B cell (primary cell): Measurements from ENCODE around the gene NEK6. TPM values are rescaled to one million over a fixed set of nuclear protein-coding genes. Genes with fewer than 3 reads are reported as not detected.
A peak's percentile ranks its signal among the peaks of the same experiment; 100 is the strongest.

ENCODE experiments used
- ATAC-seq: fragments of 200-7000 bp; cut with Tn5 transposase; one replicate; pipeline ENCODE4 v1.10.0; 2021; ENCODE audit warnings: low read depth, mild to moderate bottlenecking, moderate number of reproducible peaks, moderate library complexity
- CTCF ChIA-PET: fragments of 350-600 bp; sonication (Branson Sonifier 250); formaldehyde crosslinking; loops from one replicate; lab custom pipeline; 2021; ENCODE audit warnings: antibody characterized with exemption, inconsistent platforms; lab: Charles Lee
- POLR2A ChIA-PET: fragments of 350-600 bp; sonication (Branson Sonifier 250); formaldehyde crosslinking; loops from one replicate; lab custom pipeline; 2021; ENCODE audit warnings: antibody characterized with exemption; lab: Charles Lee
- DNase-seq: peaks from one replicate; pipeline ENCODE4 v3.0.0; 2013
- H2AFZ ChIP-seq: 2 replicates; pipeline ENCODE4 v1.6.1; 2012; ENCODE audit warnings: mild to moderate bottlenecking, low read depth, low read length; ENCODE audit not compliant: insufficient read depth, poor library complexity, severe bottlenecking
- H3K27ac ChIP-seq, 2 donors: 1 replicate in 1 of 2; 2 replicates in 1 of 2; pipeline ENCODE4 v1.5.1; 2012 to 2013; ENCODE audit warnings: low read length in 2 of 2, mild to moderate bottlenecking in 2 of 2, moderate library complexity in 1 of 2
- H3K27me3 ChIP-seq, 4 experiments: fragments of 200-600 bp in 1 of 4; sonication (generic) in 1 of 4; replicated peaks in 1 of 4; 1 replicate in 2 of 4; 2 replicates in 2 of 4; pipeline versions ENCODE4 v1.6.1 to v1.7.0; 2013 to 2016; ENCODE audit warnings: low read length in 3 of 4, mild to moderate bottlenecking in 2 of 4, mixed read lengths in 1 of 4, moderate library complexity in 1 of 4; ENCODE audit not compliant: insufficient read depth in 4 of 4, control insufficient read depth in 3 of 4; ENCODE audit errors: control extremely low read depth in 1 of 4
- H3K36me3 ChIP-seq, 2 experiments: replicated peaks in 1 of 2; 1 replicate in 1 of 2; 2 replicates in 1 of 2; pipeline versions ENCODE4 v1.6.1 to v1.7.1; 2013; ENCODE audit warnings: low read length in 1 of 2; ENCODE audit not compliant: insufficient read depth in 2 of 2, control insufficient read depth in 1 of 2; ENCODE audit errors: control extremely low read depth in 1 of 2, extremely low read depth in 1 of 2
- H3K4me1 ChIP-seq, 2 donors: fragments of 200-600 bp in 1 of 2; sonication (generic) in 1 of 2; 1 replicate in 1 of 2; 2 replicates in 1 of 2; pipeline versions ENCODE4 v1.5.1 to v1.6.1; 2013 to 2017; ENCODE audit warnings: low read length in 2 of 2; ENCODE audit not compliant: control insufficient read depth in 2 of 2, insufficient read depth in 2 of 2
- H3K4me2 ChIP-seq: replicated peaks from 2 replicates; pipeline ENCODE3; 2012; ENCODE audit warnings: mild to moderate bottlenecking, low read depth, low read length; ENCODE audit not compliant: poor library complexity, severe bottlenecking
- H3K4me3 ChIP-seq, 5 experiments: fragments of 200-600 bp in 1 of 5; sonication (generic) in 1 of 5; 1 replicate in 3 of 5; 2 replicates in 2 of 5; pipeline versions ENCODE4 v1.5.1 to v1.7.0; 2011 to 2016; ENCODE audit warnings: low read length in 4 of 5, mild to moderate bottlenecking in 4 of 5, low read depth in 2 of 5, control low read depth in 1 of 5, moderate library complexity in 1 of 5; ENCODE audit not compliant: insufficient read depth in 1 of 5; ENCODE audit errors: control extremely low read depth in 1 of 5, extremely low read depth in 1 of 5
- H3K79me2 ChIP-seq: fragments of 200-600 bp; sonication (generic); one replicate; pipeline ENCODE4 v1.6.0; 2016; ENCODE audit warnings: low read length; ENCODE audit not compliant: control insufficient read depth, insufficient read depth
- H3K9ac ChIP-seq: fragments of 200-600 bp; sonication (generic); 2 replicates; pipeline ENCODE4 v1.6.1; 2017; ENCODE audit warnings: mild to moderate bottlenecking, low read length, moderate library complexity
- H3K9me3 ChIP-seq, 3 donors: one replicate each; pipeline versions ENCODE4 v1.6.1 to v1.7.1; 2013; ENCODE audit warnings: low read length in 2 of 3; ENCODE audit not compliant: control insufficient read depth in 2 of 3, insufficient read depth in 1 of 3; ENCODE audit errors: control extremely low read depth in 1 of 3
- H4K20me1 ChIP-seq: 2 replicates; pipeline ENCODE4 v1.6.0; 2012; ENCODE audit warnings: mild to moderate bottlenecking, low read length; ENCODE audit not compliant: insufficient read depth, control insufficient read depth, poor library complexity, severe bottlenecking
- H3K27ac Mint-ChIP-seq: one replicate; pipeline ENCODE4 v1.8.0; 2021; ENCODE audit warnings: mixed read lengths
- H3K27me3 Mint-ChIP-seq: one replicate; pipeline ENCODE4 v1.8.0; 2021; ENCODE audit warnings: mixed read lengths
- H3K4me1 Mint-ChIP-seq: one replicate; pipeline ENCODE4 v1.8.0; 2021; ENCODE audit warnings: mixed read lengths
- H3K4me3 Mint-ChIP-seq: one replicate; pipeline ENCODE4 v1.8.0; 2021; ENCODE audit warnings: mixed read lengths
- H3K9me3 Mint-ChIP-seq: one replicate; pipeline ENCODE4 v1.8.0; 2022; ENCODE audit warnings: mixed read lengths; ENCODE audit not compliant: insufficient read depth
- CTCF ChIP-seq: fragments of 200-600 bp; IDR thresholded peaks from one replicate; pipeline ENCODE4 v1.8.0; 2022; ENCODE audit warnings: antibody characterized with exemption, mild to moderate bottlenecking
- EZH2 ChIP-seq: IDR thresholded peaks from 2 replicates; pipeline ENCODE4 v1.6.1; 2012; ENCODE audit warnings: borderline replicate concordance, low read depth, mild to moderate bottlenecking, moderate library complexity, low read length; ENCODE audit not compliant: insufficient read depth, poor library complexity, severe bottlenecking
- WGBS: methylation state at CpG from one replicate; pipeline ENCODE4 v1.1.5; 2013; ENCODE audit warnings: missing lambda C conversion rate; ENCODE audit not compliant: insufficient coverage; 5-methylcytosine and 5-hydroxymethylcytosine counted together
- intact Hi-C: fragments of 100-400 bp; cut with micrococcal nuclease; formaldehyde crosslinking; loops from one replicate; pipeline ENCODE4 v1.10.0; 2022
- polyA plus RNA-seq: library from polyadenylated mRNA; depleted of rRNA; stranded (reverse); fragments of >200 nt; gene quantifications from 2 replicates; pipeline ENCODE4 v1.2.3, GENCODE V29; 2012
- total RNA-seq, 2 donors: library from RNA; stranded (reverse); fragments of 120-200 nt in 1 of 2; gene quantifications; 1 replicate in 1 of 2; 2 replicates in 1 of 2; pipeline versions ENCODE4 v1.2.3 to v1.2.4, GENCODE V29; 2013 to 2022

Gene NEK6
- total and polyA plus RNA-seq, 2 donors (not counting 1 experiment from before 2014, with no cell fraction given): 40.0 to 63.1 TPM

- H3K9me3 ChIP-seq: no peaks in the 10 kb centered on the region
- Mint-ChIP-seq H3K27me3 (no peaks in the 10 kb centered on the region), H3K4me1 (no peaks in the 10 kb centered on the region), H3K9me3 (no peaks in the 10 kb centered on the region), H3K4me3 (no peak overlapping the region), H3K27ac (peak overlapping the region; percentile 54)
- TF ChIP-seq EZH2 (no peak), CTCF (no peak)
- no peak overlapping the region for H3K27ac ChIP-seq
- no peak overlapping the region for H3K9ac ChIP-seq
- peaks cover 0 to 92% of the 10 kb centered on the region in 2 experiments for H3K36me3 ChIP-seq
- ATAC-seq: no peak
- H3K27me3 ChIP-seq: no peaks in the 10 kb centered on the region
- H4K20me1 ChIP-seq: peaks cover 41% of the 10 kb centered on the region
- DNase-seq: no peak
- peaks cover 13% of the 10 kb centered on the region for H3K79me2 ChIP-seq
- CTCF ChIA-PET: interaction anchor here (1.3 kb wide), 1 partner anchor 227 kb away, joined by 5 read pairs; no protein-coding TSS in a partner anchor
- no peaks in the 10 kb centered on the region for H3K4me1 ChIP-seq
- H3K4me3 ChIP-seq: no peak overlapping the region
- H2AFZ ChIP-seq: no peak overlapping the region
- intact Hi-C loops: no loop called here
- H3K4me2 ChIP-seq: no peak overlapping the region
- POLR2A ChIA-PET: no interaction called here
- 97% methylated on average over 4 of the region's 7 CpGs for WGBS
Observed at GRCh38 chr9:124353166-124353768, 95.5 kb downstream of the NEK6 start.

GRCh38 chr9:124353811-124354274 is 96.1 kb downstream of the NEK6 start:
- ATAC-seq: no peak
- no peak overlapping the region for H3K4me3 ChIP-seq
- 94% methylated on average over 4 of the region's 4 CpGs for WGBS
- H3K9ac ChIP-seq: no peak overlapping the region
- DNase-seq: no peak
- intact Hi-C loops: no loop called here
- no peaks in the 10 kb centered on the region for H3K4me1 Mint-ChIP-seq
- H3K27me3 ChIP-seq: no peaks in the 10 kb centered on the region
- no peak for TF ChIP-seq EZH2
- no peak for TF ChIP-seq CTCF
- ChIA-PET CTCF (interaction anchor here (1.3 kb wide), 1 partner anchor 227 kb away, joined by 5 read pairs; no protein-coding TSS in a partner anchor), POLR2A (no interaction called here)
- H2AFZ ChIP-seq: no peak overlapping the region
- H3K79me2 ChIP-seq: peaks cover 18% of the 10 kb centered on the region
- no peaks in the 10 kb centered on the region for H3K27me3 Mint-ChIP-seq
- no peaks in the 10 kb centered on the region for H3K4me1 ChIP-seq
- no peak overlapping the region for H3K27ac ChIP-seq
- H4K20me1 ChIP-seq: peaks cover 47% of the 10 kb centered on the region
- peaks cover 0 to 91% of the 10 kb centered on the region in 2 experiments for H3K36me3 ChIP-seq
- H3K9me3 ChIP-seq: no peaks in the 10 kb centered on the region
- H3K9me3 Mint-ChIP-seq: no peaks in the 10 kb centered on the region
- H3K4me3 Mint-ChIP-seq: no peak overlapping the region
- peak overlapping the region; percentile 54 for H3K27ac Mint-ChIP-seq
- no peak overlapping the region for H3K4me2 ChIP-seq
